Pancreas (tissue), 10 donors: ENCODE results near the gene SPDYA. TPM values are rescaled to one million over a fixed set of nuclear protein-coding genes. Genes with fewer than 3 reads are reported as not detected.

Experiments
- ATAC-seq, 4 donors: fragments of 200-7000 bp; cut with Tn5 transposase; one replicate each; pipeline versions ENCODE4 v1.8.0 to v1.9.1; 2020; ENCODE audit warnings: mild to moderate bottlenecking in 4 of 4, moderate library complexity in 4 of 4
- DNase-seq, 6 donors: peaks; one replicate each; pipeline ENCODE4 v3.0.0-alpha.2; 2020
- FAIRE-seq: peaks from 2 replicates; lab custom pipeline; 2012; peaks lifted over from hg19 to GRCh38; lab: Jason Lieb, UNC
- H3K27ac ChIP-seq, 4 donors: fragments of 200-600 bp; sonication (generic); 1 replicate in 3 of 4; 2 replicates in 1 of 4; pipeline versions ENCODE4 v1.5.0 to v1.8.0; 2020
- H3K27me3 ChIP-seq, 4 donors: fragments of 200-600 bp; one replicate each; pipeline ENCODE4 v1.8.0; 2021
- H3K36me3 ChIP-seq, 3 donors: fragments of 200-600 bp; sonication (generic) in 1 of 3; one replicate each; pipeline versions ENCODE4 v1.5.0 to v1.8.0; 2020 to 2021
- H3K4me1 ChIP-seq, 3 donors: fragments of 200-600 bp; one replicate each; pipeline ENCODE4 v1.8.0; 2021
- H3K4me3 ChIP-seq, 4 donors: fragments of 200-600 bp; sonication (generic) in 2 of 4; one replicate each; pipeline versions ENCODE4 v1.5.0 to v1.8.0; 2020 to 2021
- H3K9me3 ChIP-seq, 4 donors: fragments of 200-600 bp; one replicate each; pipeline ENCODE4 v1.8.0; 2021
- WGBS, 2 donors: extraction: QIAGEN DNeasy Blood & Tissue Kit; methylation state at CpG; one replicate each; pipeline ENCODE4 v1.1.7; 2013; 5-methylcytosine and 5-hydroxymethylcytosine counted together
- intact Hi-C, 3 donors: fragments of 100-400 bp; cut with DNase I; formaldehyde crosslinking; loops; one replicate each; pipeline versions ENCODE4 v1.11.1 to v1.14.2; 2022
- polyA plus RNA-seq, 2 donors: library from polyadenylated mRNA; stranded (reverse); fragments of 200-250 nt; gene quantifications; one replicate each; pipeline ENCODE4 v1.2.3, GENCODE V29; 2013
- total RNA-seq, 6 donors: library from RNA; stranded (reverse); fragmentation: NEBNext Ultra II Directional in 4 of 6; extraction: Animal tissue kit (Norgen Biotek cat#: 25700) in 4 of 6; gene quantifications; one replicate each; pipeline versions ENCODE4 v1.2.1 to v1.2.4, GENCODE V29; 2021 to 2023
- TF ChIP-seq, protein P1 (sequence below), 4 donors: fragments of 200-600 bp; sonication (generic) in 3 of 4; IDR thresholded peaks; one replicate each; pipeline versions ENCODE4 v1.5.0 to v1.8.0; 2021; ENCODE audit warnings: antibody characterized with exemption in 4 of 4
- donor health status: healthy with polysubstance abuse.
- donor health status: DM: no; HTN: no; CAD: no; lungs with moderate emphysema.
- donor health status: DM: no; HTN: no; CAD: no.
- donor health status: control.
- donor health status: control.
- donor health status: Bipolar disorder and iron deficiency.
- donor health status: DM: yes; HTN: yes; CAD: no.
- donor health status: DM: no; HTN: no; CAD: no.
- donor health status: DM: no; HTN: no; CAD: no.
- donor health status: DM: yes; HTN: yes; CAD: no.

Gene SPDYA
- total and polyA plus RNA-seq, 8 donors, result 0.11 to 0.78 (median 0.48) TPM

GRCh38 chr2:28871620-28872019, 61.0 kb downstream of the SPDYA start:
- no peak for DNase-seq
- 79% methylated on average over 3 of the region's 3 CpGs for WGBS, 2 donors
- no peak overlapping the region for H3K4me3 ChIP-seq
- H3K4me1 ChIP-seq, result peaks cover 6 to 26% (median 11%) of the 10 kb centered on the region in 3 donors
- intact Hi-C loops, result no loop called here
- no peak overlapping the region for H3K27ac ChIP-seq
- TF ChIP-seq, protein P1, sequence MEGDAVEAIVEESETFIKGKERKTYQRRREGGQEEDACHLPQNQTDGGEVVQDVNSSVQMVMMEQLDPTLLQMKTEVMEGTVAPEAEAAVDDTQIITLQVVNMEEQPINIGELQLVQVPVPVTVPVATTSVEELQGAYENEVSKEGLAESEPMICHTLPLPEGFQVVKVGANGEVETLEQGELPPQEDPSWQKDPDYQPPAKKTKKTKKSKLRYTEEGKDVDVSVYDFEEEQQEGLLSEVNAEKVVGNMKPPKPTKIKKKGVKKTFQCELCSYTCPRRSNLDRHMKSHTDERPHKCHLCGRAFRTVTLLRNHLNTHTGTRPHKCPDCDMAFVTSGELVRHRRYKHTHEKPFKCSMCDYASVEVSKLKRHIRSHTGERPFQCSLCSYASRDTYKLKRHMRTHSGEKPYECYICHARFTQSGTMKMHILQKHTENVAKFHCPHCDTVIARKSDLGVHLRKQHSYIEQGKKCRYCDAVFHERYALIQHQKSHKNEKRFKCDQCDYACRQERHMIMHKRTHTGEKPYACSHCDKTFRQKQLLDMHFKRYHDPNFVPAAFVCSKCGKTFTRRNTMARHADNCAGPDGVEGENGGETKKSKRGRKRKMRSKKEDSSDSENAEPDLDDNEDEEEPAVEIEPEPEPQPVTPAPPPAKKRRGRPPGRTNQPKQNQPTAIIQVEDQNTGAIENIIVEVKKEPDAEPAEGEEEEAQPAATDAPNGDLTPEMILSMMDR (IDR thresholded peaks at IDR 0.05), result no peak
- H3K9me3 ChIP-seq, result no peaks in the 10 kb centered on the region
- H3K27me3 ChIP-seq, result no peaks in the 10 kb centered on the region
- ATAC-seq, result no peak
- no peaks in the 10 kb centered on the region for H3K36me3 ChIP-seq
- no peak for FAIRE-seq

- FAIRE-seq (no peak), ATAC-seq (no peak), DNase-seq (no peak)
- no peak overlapping the region for H3K27ac ChIP-seq
- no peak overlapping the region for H3K4me3 ChIP-seq
- TF ChIP-seq, protein P1 (IDR thresholded peaks at IDR 0.05), result no peak
- H3K9me3 ChIP-seq, result no peaks in the 10 kb centered on the region
- 89 to 93% methylated on average over 1 of the region's 1 CpG for WGBS, 2 donors
- H3K36me3 ChIP-seq, result no peaks in the 10 kb centered on the region
- intact Hi-C loops, result no loop called here
- H3K27me3 ChIP-seq, result no peaks in the 10 kb centered on the region
- no peaks in the 10 kb centered on the region for H3K4me1 ChIP-seq
These were observed 69.6 kb downstream of the SPDYA start for GRCh38 chr2:28880193-28880592.

GRCh38 chr2:28893488-28893887, 82.9 kb downstream of the SPDYA start:
- H3K36me3 ChIP-seq, result no peaks in the 10 kb centered on the region
- peak in 2 of 6 donors; percentile 20 to 38 for DNase-seq
- ATAC-seq, result no peak
- intact Hi-C loops, result no loop called here
- no peak overlapping the region for H3K27ac ChIP-seq
- WGBS, 2 donors, result 93 to 94% methylated on average over 21 of the region's 21 CpGs
- TF ChIP-seq, protein P1 (IDR thresholded peaks at IDR 0.05), result no peak
- H3K4me3 ChIP-seq, result no peak overlapping the region
- H3K9me3 ChIP-seq, result no peaks in the 10 kb centered on the region
- no peaks in the 10 kb centered on the region for H3K27me3 ChIP-seq
- no peak for FAIRE-seq
- peaks cover 4 to 19% (median 19%) of the 10 kb centered on the region in 3 donors for H3K4me1 ChIP-seq

- no peak for FAIRE-seq
- DNase-seq, result peak; percentile 98 to 99 (median 98)
- peak; percentile 97 to 99 (median 98) for ATAC-seq
- Histone ChIP-seq H3K4me3 (peak within 1 kb of the TSS; percentile 98 to 99 (median 99)), H3K36me3 (no peaks in the 10 kb centered on the region), H3K4me1 (peaks cover 4 to 26% (median 23%) of the 10 kb centered on the region in 3 donors), H3K27ac (peak within 1 kb of the TSS; percentile 72 to 81 (median 76)), H3K9me3 (no peaks in the 10 kb centered on the region), H3K27me3 (no peaks in the 10 kb centered on the region)
- intact Hi-C loops, result no loop called here
- WGBS, 2 donors, result 0% methylated on average over 40 to 79 of the region's 79 CpGs
- TF ChIP-seq, protein P1 (IDR thresholded peaks at IDR 0.05), result no peak
These were observed 84.0 kb downstream of the SPDYA start, which contains the start of gene WDR43 for GRCh38 chr2:28894470-28895188. TSS of gene WDR43 (plus strand) at chr2:28894667. CDS start at chr2:28894699, 32 bp downstream.
